ENCODE results near the gene HIVEP3.

HIVEP3 gene

GRCh38 chr1:41468122-41468762 lies 450.5 kb downstream of the HIVEP3 start:
- no peak overlapping the region for H3K4me3 ChIP-seq (ENCODE audit: low read depth, low read length)
- DNase-seq (ENCODE audit: low read depth): no peak
- TF ChIP-seq CTCF (IDR thresholded peaks at IDR 0.05; ENCODE audit: insufficient read depth, low read depth, low read length, missing control alignments): no peak

GRCh38 chr1:41467673-41468072 lies 451.0 kb downstream of the HIVEP3 start:
- no peak for DNase-seq (ENCODE audit: low read depth)
- H3K4me3 ChIP-seq (ENCODE audit: low read depth, low read length): no peak overlapping the region
- no peak for TF ChIP-seq CTCF (IDR thresholded peaks at IDR 0.05; ENCODE audit: insufficient read depth, low read depth, low read length, missing control alignments)

GRCh38 chr1:41466146-41466545 lies 452.6 kb downstream of the HIVEP3 start:
- no peak for TF ChIP-seq CTCF (IDR thresholded peaks at IDR 0.05; ENCODE audit: insufficient read depth, low read depth, low read length, missing control alignments)

GRCh38 chr1:41465741-41466140 lies 453.0 kb downstream of the HIVEP3 start:
- no peak for DNase-seq (ENCODE audit: low read depth)
- no peak overlapping the region for H3K4me3 ChIP-seq (ENCODE audit: low read depth, low read length)
- TF ChIP-seq CTCF (IDR thresholded peaks at IDR 0.05; ENCODE audit: insufficient read depth, low read depth, low read length, missing control alignments): no peak

More at GRCh38 chr1:41466146-41466545, 452.6 kb downstream of the HIVEP3 start:
- DNase-seq (ENCODE audit: low read depth): no peak
- H3K4me3 ChIP-seq (ENCODE audit: low read depth, low read length): no peak overlapping the region

- no peak for TF ChIP-seq CTCF (IDR thresholded peaks at IDR 0.05; ENCODE audit: insufficient read depth, low read depth, low read length, missing control alignments)
- no peak for DNase-seq (ENCODE audit: low read depth)
Measured at GRCh38 chr1:41464885-41465284, 453.8 kb downstream of the HIVEP3 start.

GRCh38 chr1:41463516-41463915 lies 455.2 kb downstream of the HIVEP3 start:
- no peak for DNase-seq (ENCODE audit: low read depth)

More at GRCh38 chr1:41464885-41465284, 453.8 kb downstream of the HIVEP3 start:
- no peak overlapping the region for H3K4me3 ChIP-seq (ENCODE audit: low read depth, low read length)

More at GRCh38 chr1:41463516-41463915, 455.2 kb downstream of the HIVEP3 start:
- no peak for TF ChIP-seq CTCF (IDR thresholded peaks at IDR 0.05; ENCODE audit: insufficient read depth, low read depth, low read length, missing control alignments)
- no peak overlapping the region for H3K4me3 ChIP-seq (ENCODE audit: low read depth, low read length)

All from GM12865 (cell line).